Right lobe of liver (tissue), 6 donors: ENCODE measurements around the gene NENF. TPM values are rescaled to one million over a fixed set of nuclear protein-coding genes. Genes with fewer than 3 reads are reported as not detected.
"Not testable (repeated sequence)": the region's sequence is repeated elsewhere in the genome, so short reads cannot be mapped to it uniquely, and the experiment has no call there.

Source experiments
- ATAC-seq, 4 donors: fragments of 200-7000 bp; cut with Tn5 transposase; one replicate each; pipeline ENCODE4 v1.9.1; 2020; ENCODE audit warnings: mild to moderate bottlenecking in 4 of 4, moderate library complexity in 4 of 4
- DNase-seq, 3 donors: peaks; one replicate each; pipeline ENCODE4 v3.0.0-alpha.2; 2020
- H3K27ac ChIP-seq, 3 donors: fragments of 200-600 bp; one replicate each; pipeline ENCODE4 v1.8.0; 2022
- H3K27me3 ChIP-seq, 2 donors: fragments of 200-600 bp; one replicate each; pipeline ENCODE4 v1.8.0; 2022
- H3K36me3 ChIP-seq, 4 donors: fragments of 200-600 bp; sonication (generic) in 1 of 4; one replicate each; pipeline versions ENCODE4 v1.5.1 to v1.8.0; 2017 to 2022; ENCODE audit warnings: control low read depth in 1 of 4
- H3K4me1 ChIP-seq, 4 donors: fragments of 200-600 bp; sonication (generic) in 1 of 4; one replicate each; pipeline versions ENCODE4 v1.5.1 to v1.8.0; 2017 to 2022; ENCODE audit warnings: control low read depth in 1 of 4
- H3K4me3 ChIP-seq, 3 donors: fragments of 200-600 bp; one replicate each; pipeline ENCODE4 v1.8.0; 2022
- H3K9me3 ChIP-seq, 4 donors: fragments of 200-600 bp; sonication (generic) in 1 of 4; one replicate each; pipeline versions ENCODE4 v1.5.1 to v1.8.0; 2017 to 2022; ENCODE audit warnings: control low read depth in 1 of 4
- CTCF ChIP-seq, 4 donors: fragments of 200-600 bp in 3 of 4; fragments of 450-650 bp in 1 of 4; IDR thresholded peaks; one replicate each; pipeline versions ENCODE4 v1.5.1 to v1.8.0; 2016 to 2022; ENCODE audit warnings: antibody characterized with exemption in 4 of 4, mild to moderate bottlenecking in 2 of 4
- POLR2A ChIP-seq: fragments of 450-650 bp; IDR thresholded peaks from one replicate; pipeline ENCODE4 v1.6.1; 2017; ENCODE audit warnings: antibody characterized with exemption, mild to moderate bottlenecking
- WGBS: methylation state at CpG from one replicate; pipeline ENCODE4 v1.1.6; 2018; ENCODE audit warnings: low coverage, low lambda C conversion rate; ENCODE audit not compliant: insufficient coverage; ENCODE audit errors: missing lambda C conversion rate; 5-methylcytosine and 5-hydroxymethylcytosine counted together
- intact Hi-C, 2 donors: fragments of 100-400 bp; cut with DNase I; formaldehyde crosslinking; loops; one replicate each; pipeline versions ENCODE4 v1.11.2 to v1.14.1; 2022
- total RNA-seq, 6 experiments: library from RNA; depleted of rRNA in 2 of 6; stranded (reverse); fragments of >200 nt in 2 of 6; fragmentation: NEBNext Ultra II Directional in 3 of 6; extraction: Animal tissue kit (Norgen Biotek cat#: 25700) in 3 of 6; gene quantifications; one replicate each; pipeline versions ENCODE4 v1.1.0 to v1.2.4, GENCODE V29; 2016 to 2023
- donor health status: DM: no; HTN: yes; CAD: no.
- donor health status: DM: no; HTN: no; CAD: no.
- donor health status: DM: no; HTN: no; CAD: no.
- donor health status: DM: no; HTN: yes; CAD: no.
- donor health status: DM: no; HTN: yes; CAD: no.

Gene NENF
- total RNA-seq, 6 experiments from 2014 or later, result 23.0 to 49.0 (median 27.9) TPM

GRCh38 chr1:212478467-212479025 lies 45.8 kb downstream of the NENF start:
- no peak for ATAC-seq
- H3K4me1 ChIP-seq, result no peaks in the 10 kb centered on the region
- no peaks in the 10 kb centered on the region for H3K27me3 ChIP-seq
- H3K4me3 ChIP-seq, result no peak overlapping the region
- no peaks in the 10 kb centered on the region for H3K36me3 ChIP-seq
- 47% methylated on average over 3 of the region's 12 CpGs for WGBS
- TF ChIP-seq CTCF (IDR thresholded peaks at IDR 0.05) (no peak), POLR2A (no peak)
- intact Hi-C loops, result loop anchor here in 1 of 2 donors (10.0 kb wide), 1 partner anchor 146 kb away; a partner anchor contains a TSS
- H3K27ac ChIP-seq, result no peak overlapping the region
- no peak for DNase-seq
- H3K9me3 ChIP-seq, result no peaks in the 10 kb centered on the region

- no peak overlapping the region for H3K4me3 ChIP-seq
- no peaks in the 10 kb centered on the region for H3K27me3 ChIP-seq
- DNase-seq (no peak), ATAC-seq (no peak)
- H3K27ac ChIP-seq, result no peak overlapping the region
- no peaks in the 10 kb centered on the region for H3K9me3 ChIP-seq
- intact Hi-C loops, result loop anchor here in 1 of 2 donors (10.0 kb wide), 1 partner anchor 146 kb away; a partner anchor contains a TSS
- WGBS, result 70% methylated on average over 7 of the region's 7 CpGs
- no peaks in the 10 kb centered on the region for H3K4me1 ChIP-seq
- H3K36me3 ChIP-seq, result no peaks in the 10 kb centered on the region
- TF ChIP-seq CTCF (IDR thresholded peaks at IDR 0.05) (no peak), POLR2A (no peak)
These were observed 46.5 kb downstream of the NENF start for GRCh38 chr1:212479188-212479587.

- DNase-seq, intact Hi-C loops, H3K27me3 ChIP-seq: not testable (repeated sequence)
These were observed 48.2 kb downstream of the NENF start for GRCh38 chr1:212480711-212481437.

GRCh38 chr1:212481438-212481767 lies 48.7 kb downstream of the NENF start:
- Histone ChIP-seq H3K27ac (no peak overlapping the region), H3K9me3 (no peaks in the 10 kb centered on the region), H3K4me3 (no peak overlapping the region), H3K36me3 (no peaks in the 10 kb centered on the region), H3K4me1 (no peaks in the 10 kb centered on the region), H3K27me3 (no peaks in the 10 kb centered on the region)
- intact Hi-C loops, result no loop called here
- TF ChIP-seq POLR2A, result no peak
- TF ChIP-seq CTCF (IDR thresholded peaks at IDR 0.05), result no peak
- ATAC-seq (no peak), DNase-seq (no peak)
- WGBS, result 58% methylated on average over 2 of the region's 2 CpGs

More at GRCh38 chr1:212480711-212481437, 48.2 kb downstream of the NENF start:
- H3K36me3 ChIP-seq, H3K4me3 ChIP-seq, H3K4me1 ChIP-seq, H3K27ac ChIP-seq, ATAC-seq, H3K9me3 ChIP-seq: not testable (repeated sequence)
- WGBS, result 75% methylated on average over 11 of the region's 11 CpGs

- H3K27me3 ChIP-seq, result no peaks in the 10 kb centered on the region
- no peaks in the 10 kb centered on the region for H3K9me3 ChIP-seq
- intact Hi-C loops, result no loop called here
- WGBS, result 60% methylated on average over 2 of the region's 3 CpGs
- ATAC-seq, result no peak
- TF ChIP-seq POLR2A (no peak), CTCF (IDR thresholded peaks at IDR 0.05) (no peak)
- no peaks in the 10 kb centered on the region for H3K36me3 ChIP-seq
- no peaks in the 10 kb centered on the region for H3K4me1 ChIP-seq
- no peak for DNase-seq
- H3K27ac ChIP-seq, result no peak overlapping the region
- H3K4me3 ChIP-seq, result no peak overlapping the region
These were observed 49.4 kb downstream of the NENF start for GRCh38 chr1:212482006-212482636.
